Measurements from ENCODE around the gene RPS2. TPM values are rescaled to one million over a fixed set of nuclear protein-coding genes. Genes with fewer than 3 reads are reported as not detected.

The RPS2 gene
- polyA plus RNA-seq, 1 experiment: 4,041 TPM

DNA sequence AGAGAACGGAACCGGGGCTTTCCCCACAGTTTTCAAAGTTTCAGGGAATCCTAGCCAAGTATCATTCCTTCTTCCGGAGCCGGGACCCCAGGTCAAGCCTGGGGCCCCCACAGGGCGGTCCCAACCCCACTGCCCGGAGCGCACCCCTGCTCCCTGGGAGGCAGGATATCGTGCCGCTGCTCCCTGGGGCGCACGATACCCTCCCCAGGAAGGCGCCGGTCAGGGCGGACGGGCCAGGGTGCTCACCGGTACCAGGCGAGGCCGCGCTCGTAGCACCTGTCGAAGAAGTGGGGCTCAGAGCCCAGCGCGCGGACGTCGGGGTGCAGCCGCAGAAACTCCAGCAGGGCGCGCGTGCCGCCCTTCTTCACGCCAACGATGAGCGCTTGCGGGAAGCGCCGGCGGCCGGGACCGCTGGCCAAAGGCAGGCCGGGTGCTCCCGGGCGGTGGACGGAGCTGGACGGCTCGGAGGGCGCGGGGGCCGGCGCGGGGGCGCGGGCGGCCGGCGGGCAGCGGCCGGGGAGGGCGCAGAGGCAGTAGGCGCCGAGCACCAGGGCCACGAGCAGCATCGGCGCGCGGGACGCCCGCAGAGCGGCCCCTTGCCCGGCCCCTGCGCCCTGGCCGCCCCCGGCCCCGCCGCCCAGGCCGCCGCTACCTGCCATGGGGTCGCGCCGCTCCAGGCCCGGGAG is 46.8 kb downstream of the RPS2 start:
- DNase-seq (ENCODE audit: low read depth): no peak
- Histone ChIP-seq H3K27me3 (ENCODE audit: control insufficient read depth, insufficient read depth, low read length) (peaks cover 57% of the 10 kb centered on the region), H3K4me3 (ENCODE audit: low read depth, low read length) (no peak overlapping the region), H3K36me3 (ENCODE audit: control insufficient read depth, insufficient read depth, low read length) (no peaks in the 10 kb centered on the region)
- ChIA-PET POLR2A (no interaction called here), CTCF (no interaction called here)
- TF ChIP-seq, protein P1, sequence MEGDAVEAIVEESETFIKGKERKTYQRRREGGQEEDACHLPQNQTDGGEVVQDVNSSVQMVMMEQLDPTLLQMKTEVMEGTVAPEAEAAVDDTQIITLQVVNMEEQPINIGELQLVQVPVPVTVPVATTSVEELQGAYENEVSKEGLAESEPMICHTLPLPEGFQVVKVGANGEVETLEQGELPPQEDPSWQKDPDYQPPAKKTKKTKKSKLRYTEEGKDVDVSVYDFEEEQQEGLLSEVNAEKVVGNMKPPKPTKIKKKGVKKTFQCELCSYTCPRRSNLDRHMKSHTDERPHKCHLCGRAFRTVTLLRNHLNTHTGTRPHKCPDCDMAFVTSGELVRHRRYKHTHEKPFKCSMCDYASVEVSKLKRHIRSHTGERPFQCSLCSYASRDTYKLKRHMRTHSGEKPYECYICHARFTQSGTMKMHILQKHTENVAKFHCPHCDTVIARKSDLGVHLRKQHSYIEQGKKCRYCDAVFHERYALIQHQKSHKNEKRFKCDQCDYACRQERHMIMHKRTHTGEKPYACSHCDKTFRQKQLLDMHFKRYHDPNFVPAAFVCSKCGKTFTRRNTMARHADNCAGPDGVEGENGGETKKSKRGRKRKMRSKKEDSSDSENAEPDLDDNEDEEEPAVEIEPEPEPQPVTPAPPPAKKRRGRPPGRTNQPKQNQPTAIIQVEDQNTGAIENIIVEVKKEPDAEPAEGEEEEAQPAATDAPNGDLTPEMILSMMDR (IDR thresholded peaks at IDR 0.05; ENCODE audit: insufficient read depth, low read depth, low read length): no peak

DNA sequence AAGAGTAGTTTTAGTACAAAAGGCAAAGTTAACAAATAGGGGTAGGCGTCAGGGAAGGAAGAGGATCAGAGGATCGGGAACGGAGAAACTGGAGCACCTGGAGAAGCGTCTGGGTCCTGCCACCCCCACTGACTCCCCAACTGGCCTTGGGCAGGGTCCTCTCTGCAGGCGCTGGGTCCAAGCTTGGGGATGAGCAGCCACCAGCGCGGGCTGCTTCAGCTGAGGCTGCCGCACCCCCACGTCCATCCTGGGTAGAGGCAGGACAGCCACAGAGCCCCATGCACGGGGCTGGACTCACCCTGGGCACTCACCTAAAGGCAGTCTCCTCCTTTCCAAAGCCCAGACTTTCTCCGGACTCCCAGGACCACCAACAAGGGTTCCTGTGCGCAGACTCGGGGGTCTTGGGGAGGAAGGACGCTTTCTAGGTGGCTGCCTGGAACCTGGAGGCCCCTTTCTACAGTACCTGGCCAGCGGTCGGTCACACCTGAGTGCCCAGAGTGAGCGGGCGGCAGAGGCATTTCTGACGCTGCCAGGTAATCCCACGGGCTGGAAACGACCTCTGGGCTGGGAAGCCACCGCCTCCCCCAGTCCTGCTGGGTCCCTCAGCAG is 47.5 kb downstream of the RPS2 start:
- Histone ChIP-seq H3K4me3 (ENCODE audit: low read depth, low read length) (no peak overlapping the region), H3K36me3 (ENCODE audit: control insufficient read depth, insufficient read depth, low read length) (no peaks in the 10 kb centered on the region), H3K27me3 (ENCODE audit: control insufficient read depth, insufficient read depth, low read length) (peaks cover 54% of the 10 kb centered on the region)
- POLR2A ChIA-PET: no interaction called here
- DNase-seq (ENCODE audit: low read depth): no peak
- CTCF ChIA-PET: interaction anchor here (1.3 to 1.4 kb wide), 2 partner anchors 11 to 12 kb away, joined by 3 to 7 read pairs; no protein-coding TSS in a partner anchor
- TF ChIP-seq, protein P1 (IDR thresholded peaks at IDR 0.05; ENCODE audit: insufficient read depth, low read depth, low read length): no peak

DNA sequence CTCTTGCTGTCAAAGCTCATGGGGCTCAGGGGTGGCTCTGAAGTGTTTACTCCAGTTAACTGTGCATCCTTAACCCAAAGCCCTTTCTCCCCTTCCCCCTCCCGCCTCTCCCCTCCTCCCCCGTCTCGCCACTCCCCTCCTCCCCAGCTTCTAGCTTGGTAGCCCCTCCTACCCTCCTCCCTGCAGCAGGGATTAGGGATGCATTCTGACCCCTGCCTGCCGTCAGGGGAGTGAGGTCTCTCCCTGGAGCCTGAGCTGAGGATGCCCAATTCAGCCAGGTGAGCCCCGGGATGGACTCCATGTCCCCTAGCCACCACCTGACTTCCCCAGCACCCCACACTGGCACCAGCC is 48.0 kb downstream of the RPS2 start:
- ChIA-PET CTCF (interaction anchor here (1.3 to 1.4 kb wide), 2 partner anchors 11 to 12 kb away, joined by 3 to 7 read pairs; no protein-coding TSS in a partner anchor), POLR2A (no interaction called here)
- TF ChIP-seq, protein P1 (IDR thresholded peaks at IDR 0.05; ENCODE audit: insufficient read depth, low read depth, low read length): no peak
- DNase-seq (ENCODE audit: low read depth): no peak
- Histone ChIP-seq H3K36me3 (ENCODE audit: control insufficient read depth, insufficient read depth, low read length) (no peaks in the 10 kb centered on the region), H3K4me3 (ENCODE audit: low read depth, low read length) (no peak overlapping the region), H3K27me3 (ENCODE audit: control insufficient read depth, insufficient read depth, low read length) (peaks cover 54% of the 10 kb centered on the region)

DNA sequence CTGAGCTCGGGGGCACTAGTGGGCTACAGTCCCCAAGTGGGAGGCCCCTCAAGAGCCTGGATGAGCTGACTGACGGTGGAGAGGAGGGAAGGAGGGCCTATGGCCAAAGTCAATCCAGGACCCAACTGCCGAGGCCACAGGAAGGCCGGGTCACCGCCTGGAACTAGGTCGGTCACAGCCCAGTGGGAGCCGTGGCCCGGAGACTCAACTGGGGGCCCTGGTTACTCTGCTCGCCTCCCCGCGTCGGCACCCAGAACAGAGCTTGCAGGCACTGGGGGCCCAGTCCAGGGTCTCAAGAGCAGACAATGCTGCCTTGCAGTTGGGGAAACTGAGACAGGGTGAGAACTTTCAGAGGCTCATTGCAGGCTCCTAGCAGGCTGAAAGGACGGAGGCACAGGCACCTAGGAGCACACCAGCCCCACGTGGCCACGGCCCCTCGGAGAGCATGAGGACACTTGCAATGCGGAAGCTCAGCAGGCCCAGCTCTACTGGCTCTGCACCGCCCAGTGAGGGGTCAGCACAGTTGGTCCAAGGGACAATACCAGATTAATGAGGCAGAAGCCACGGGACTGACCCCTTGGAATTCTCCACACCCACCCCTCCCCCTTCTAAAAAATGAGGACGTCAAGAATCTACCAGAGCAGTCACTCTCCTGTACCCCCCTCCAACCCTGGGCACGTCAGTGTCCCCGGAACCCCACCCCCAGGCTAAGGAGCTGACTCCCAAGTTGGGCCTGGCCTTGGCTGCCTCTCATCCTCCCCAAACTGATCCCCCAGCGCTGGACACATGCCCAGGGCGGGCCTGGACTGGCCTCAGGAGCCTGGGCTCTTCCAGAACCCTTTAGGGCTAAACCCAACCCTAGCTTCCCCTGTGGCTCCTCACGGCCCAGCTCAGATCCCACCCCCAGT is 48.6 kb downstream of the RPS2 start:
- H3K36me3 ChIP-seq (ENCODE audit: control insufficient read depth, insufficient read depth, low read length): no peaks in the 10 kb centered on the region
- DNase-seq (ENCODE audit: low read depth): no peak
- POLR2A ChIA-PET: no interaction called here
- CTCF ChIA-PET: interaction anchor here (1.3 to 1.6 kb wide), 3 partner anchors 8 to 13 kb away, joined by 3 to 7 read pairs (median 4); no protein-coding TSS in a partner anchor
- peaks cover 54% of the 10 kb centered on the region for H3K27me3 ChIP-seq (ENCODE audit: control insufficient read depth, insufficient read depth, low read length)
- H3K4me3 ChIP-seq (ENCODE audit: low read depth, low read length): no peak overlapping the region
- TF ChIP-seq, protein P1 (IDR thresholded peaks at IDR 0.05; ENCODE audit: insufficient read depth, low read depth, low read length): no peak

DNA sequence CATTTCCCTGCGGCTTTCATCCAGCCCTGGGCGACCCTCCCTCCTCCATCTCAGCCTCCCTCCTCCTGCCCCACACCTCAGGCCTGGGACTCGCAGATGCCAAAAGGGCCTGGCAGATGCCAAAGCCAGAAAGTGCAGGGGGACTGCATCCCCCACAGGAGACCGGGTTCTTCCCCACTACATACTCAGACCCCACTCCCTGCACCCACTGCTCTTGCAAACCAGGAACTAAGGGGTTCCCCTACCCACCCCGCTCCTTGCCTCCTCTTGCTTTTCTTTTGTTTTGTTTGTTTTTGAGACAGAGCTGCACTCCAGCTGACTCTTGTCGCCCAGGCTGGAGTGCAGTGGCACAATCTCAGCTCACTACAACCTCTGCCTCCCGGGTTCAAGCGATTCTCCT is 49.6 kb downstream of the RPS2 start:
- ChIA-PET CTCF (interaction anchor here (0.6 to 1.6 kb wide), 2 partner anchors 8 to 52 kb away, joined by 3 to 4 read pairs; no protein-coding TSS in a partner anchor), POLR2A (no interaction called here)
- DNase-seq (ENCODE audit: low read depth): no peak
- H3K36me3 ChIP-seq (ENCODE audit: control insufficient read depth, insufficient read depth, low read length): no peaks in the 10 kb centered on the region
- no peak overlapping the region for H3K4me3 ChIP-seq (ENCODE audit: low read depth, low read length)
- H3K27me3 ChIP-seq (ENCODE audit: control insufficient read depth, insufficient read depth, low read length): peaks cover 50% of the 10 kb centered on the region
- TF ChIP-seq, protein P1 (IDR thresholded peaks at IDR 0.05; ENCODE audit: insufficient read depth, low read depth, low read length): no peak

Measured in BJ (cell line).